ENCODE data around the gene CFAP210.
"Not testable (repeated sequence)": the region's sequence is repeated elsewhere in the genome, so short reads cannot be mapped to it uniquely, and the experiment has no call there.

The CFAP210 gene

GRCh38 chr2:169670215-169670651, 24.0 kb downstream of the CFAP210 start:
- no peak for DNase-seq

DNA sequence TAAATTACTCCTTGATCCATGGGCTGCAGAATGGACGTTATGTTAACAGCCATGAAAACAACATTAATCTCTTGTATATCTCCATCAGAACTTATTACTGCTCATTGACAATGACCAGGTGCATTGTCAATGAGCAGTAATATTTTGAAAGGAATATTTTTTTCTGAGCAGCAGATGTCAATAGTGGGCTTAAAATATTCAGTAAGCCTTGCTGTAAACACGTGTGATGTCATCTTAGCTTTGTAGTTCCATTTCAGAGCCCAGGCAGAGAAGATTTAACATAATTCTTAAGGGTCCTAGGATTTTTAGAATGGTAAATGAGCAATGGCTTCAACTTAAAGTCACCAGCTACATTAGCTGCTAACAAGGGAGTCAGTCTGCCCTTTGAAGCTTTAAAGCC, 26.6 kb downstream of the CFAP210 start:
- no peak for DNase-seq

DNA sequence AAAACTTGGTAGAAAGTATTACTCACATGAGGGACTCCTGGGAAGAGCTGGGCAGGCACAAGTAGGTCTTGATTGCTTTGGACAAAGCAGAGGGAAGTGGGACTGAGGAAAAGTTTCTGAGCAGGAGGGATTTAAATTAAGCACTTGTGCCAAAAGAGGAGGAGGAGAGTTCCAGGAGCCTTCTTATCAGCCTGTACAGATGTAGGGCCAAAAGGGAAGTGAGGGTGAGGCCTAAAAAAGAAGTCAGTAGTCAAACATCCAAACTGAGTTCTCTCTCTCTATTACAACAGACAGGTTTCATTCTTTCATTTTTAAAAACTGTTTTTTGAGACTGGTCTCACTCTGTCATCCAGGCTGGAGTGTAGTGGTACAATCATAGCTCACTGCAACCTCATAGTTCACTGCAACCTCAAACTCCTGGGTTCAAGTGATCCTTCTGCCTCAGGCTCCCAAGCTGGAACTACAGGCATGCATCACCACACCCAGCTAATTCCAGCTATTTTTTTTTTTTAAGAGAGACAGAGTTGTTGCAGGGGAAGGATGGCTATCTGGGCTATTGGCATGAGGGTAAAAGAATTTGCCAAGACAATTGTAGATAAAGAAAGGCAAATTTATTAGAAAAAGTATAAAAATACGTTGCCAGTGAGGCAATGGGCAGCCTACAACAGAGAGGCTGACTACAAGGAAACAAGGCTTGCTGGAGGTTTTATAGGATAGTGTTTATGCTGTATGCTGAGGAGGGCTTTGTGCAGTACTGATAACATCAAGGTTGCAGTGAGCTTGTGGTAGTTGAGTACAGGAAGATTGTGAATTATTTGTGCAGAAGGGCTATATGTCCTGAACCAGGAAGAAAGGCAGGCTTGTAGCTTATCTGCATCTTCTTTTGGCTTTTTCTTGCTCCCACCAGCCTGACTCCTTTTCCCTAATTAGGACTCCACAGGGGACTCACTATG, 29.0 kb downstream of the CFAP210 start:
- no peak for DNase-seq

GRCh38 chr2:169664600-169664977, 29.6 kb downstream of the CFAP210 start:
- no peak for DNase-seq

DNA sequence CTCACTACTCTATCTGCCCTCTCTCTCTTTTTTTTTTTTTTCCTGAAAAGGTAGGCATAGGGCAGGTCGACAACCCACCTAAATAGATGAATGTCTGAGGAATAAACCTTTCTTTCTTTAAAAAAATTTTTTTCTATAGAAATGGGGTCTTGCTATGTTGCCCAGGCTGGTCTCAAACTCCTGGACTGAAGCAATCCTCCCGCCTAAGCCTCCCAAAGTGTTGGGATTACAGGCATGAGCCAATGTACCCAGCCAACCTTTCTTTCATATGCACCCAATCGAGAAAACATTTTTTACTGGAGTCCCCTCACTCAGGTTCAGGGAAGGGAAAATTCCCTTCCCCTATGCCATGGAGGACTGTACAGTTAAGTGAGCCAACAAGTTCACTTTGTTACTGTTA, 31.0 kb downstream of the CFAP210 start:
- no peak for DNase-seq

DNA sequence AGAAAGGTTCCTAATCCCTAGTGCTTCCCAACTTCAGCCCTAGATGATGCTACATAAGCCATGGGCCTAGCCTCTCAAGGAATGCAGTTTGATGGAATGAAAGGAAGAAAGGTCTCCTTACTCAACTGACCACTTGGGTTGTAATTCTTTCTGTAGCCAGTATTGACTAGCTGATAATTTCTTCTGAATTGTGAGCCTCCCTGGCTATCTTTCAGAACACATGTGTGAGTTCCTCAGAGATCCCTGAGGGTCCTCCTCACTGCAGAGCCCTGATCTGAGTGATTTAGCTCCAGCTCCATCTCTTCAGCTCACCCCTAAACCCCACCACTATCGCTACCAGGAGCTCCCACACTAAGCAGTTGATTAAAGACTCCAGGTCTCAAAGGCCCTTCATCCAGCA, 31.5 kb downstream of the CFAP210 start:
- no peak for DNase-seq

DNA sequence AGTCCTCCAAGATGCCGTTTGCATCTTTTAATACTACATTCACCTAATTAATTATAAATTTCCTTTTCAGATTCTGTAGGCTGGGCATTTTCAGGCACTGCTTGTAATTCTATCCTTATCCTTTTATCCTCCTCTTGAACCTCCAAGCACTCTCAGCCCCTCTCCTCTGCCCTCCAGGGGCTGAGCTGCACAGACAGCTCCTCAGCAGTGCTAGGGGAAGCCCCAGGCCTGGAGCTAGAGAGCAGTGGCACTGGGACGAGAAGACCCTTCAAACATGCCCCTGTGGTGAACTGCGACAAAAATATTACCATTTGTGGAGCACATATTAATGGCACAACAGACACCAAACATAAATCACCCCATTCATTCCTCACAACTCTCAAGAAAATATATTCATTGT, 32.9 kb downstream of the CFAP210 start:
- no peak for DNase-seq

- no peak for DNase-seq
These were observed 34.9 kb downstream of the CFAP210 start for GRCh38 chr2:169659320-169659719.

DNA sequence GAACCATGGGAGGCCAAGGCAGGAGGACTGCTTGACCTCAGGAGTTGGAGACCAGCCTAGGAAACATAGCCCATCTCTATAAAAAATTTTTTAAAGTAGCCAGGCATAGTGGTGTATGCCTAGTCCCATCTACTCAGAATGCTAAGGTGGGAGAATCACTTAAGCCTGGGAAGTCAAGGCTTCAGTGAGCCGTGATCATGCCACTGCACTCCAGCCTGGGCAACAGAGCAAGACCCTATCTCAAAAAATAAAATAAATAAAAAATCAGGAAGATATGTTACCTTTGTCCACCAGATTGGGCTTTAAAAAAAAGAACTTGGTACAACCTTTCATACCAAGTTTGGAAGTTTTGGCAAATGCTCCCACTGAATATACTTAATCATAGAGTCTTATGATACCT, 35.3 kb downstream of the CFAP210 start:
- no peak for DNase-seq

- no peak for DNase-seq
These were observed 38.0 kb downstream of the CFAP210 start for GRCh38 chr2:169656164-169656563.

DNA sequence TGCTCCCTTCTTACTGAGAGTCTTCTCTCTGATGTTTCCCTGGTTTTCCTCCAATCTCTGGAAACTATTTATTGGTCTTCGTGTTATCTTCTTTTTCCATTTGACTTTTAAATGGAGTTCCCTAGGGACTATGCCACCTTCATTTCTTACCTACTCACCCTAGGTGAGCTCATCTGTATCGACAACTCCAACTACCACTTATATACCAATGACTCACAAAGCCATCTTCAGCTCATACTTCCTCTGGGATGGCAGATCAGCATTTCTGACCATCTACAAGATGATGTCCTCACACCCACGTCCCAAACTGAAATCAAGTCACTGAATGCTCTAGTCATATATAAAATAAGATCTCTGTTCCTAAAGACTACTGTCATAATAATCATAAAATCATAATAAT, 40.6 kb downstream of the CFAP210 start:
- DNase-seq: no peak

- DNase-seq: no peak
These were observed 44.9 kb downstream of the CFAP210 start for GRCh38 chr2:169649278-169649677.

DNA sequence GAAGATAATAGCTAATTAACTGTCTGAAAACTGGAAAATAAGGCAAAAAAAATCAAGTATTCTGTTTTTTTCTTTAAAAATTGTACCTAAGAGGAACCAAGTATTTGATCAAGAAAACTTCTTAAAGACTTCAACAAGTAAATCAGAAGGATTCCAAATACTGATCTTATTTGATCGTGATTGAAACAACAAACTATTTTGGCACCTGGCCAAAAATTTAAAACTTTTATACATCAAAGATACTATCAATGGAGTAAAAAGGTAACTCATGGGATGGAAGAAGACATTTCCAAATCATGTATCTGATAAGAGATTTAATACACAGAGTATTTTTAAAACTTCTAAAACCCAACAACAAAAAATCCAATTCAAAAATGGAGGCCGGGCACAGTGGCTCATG, 46.7 kb downstream of the CFAP210 start:
- DNase-seq: no peak

DNA sequence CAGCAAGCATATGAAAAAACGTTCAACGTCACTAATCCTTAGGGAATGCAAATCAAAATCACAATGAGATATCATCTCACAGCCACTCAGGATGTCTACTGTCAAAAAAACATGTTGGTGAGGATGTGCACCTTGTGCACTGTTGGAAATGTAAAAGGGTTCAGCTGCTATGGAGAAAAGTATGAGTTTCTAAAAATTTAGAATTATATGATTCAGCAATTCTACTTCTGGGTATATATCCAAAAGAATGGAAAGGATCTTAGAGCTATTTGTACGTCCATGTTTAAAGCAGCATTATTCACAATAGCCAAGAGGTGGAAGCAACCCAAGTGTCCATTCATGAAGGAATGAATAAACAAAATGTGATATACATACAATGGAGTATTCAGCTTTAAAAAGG, 50.0 kb downstream of the CFAP210 start:
- no peak for DNase-seq

GRCh38 chr2:169641464-169641863, 52.7 kb downstream of the CFAP210 start:
- no peak for DNase-seq

GRCh38 chr2:169640104-169640503, 54.1 kb downstream of the CFAP210 start:
- DNase-seq: no peak

GRCh38 chr2:169637620-169638019, 56.6 kb downstream of the CFAP210 start:
- DNase-seq: no peak

DNA sequence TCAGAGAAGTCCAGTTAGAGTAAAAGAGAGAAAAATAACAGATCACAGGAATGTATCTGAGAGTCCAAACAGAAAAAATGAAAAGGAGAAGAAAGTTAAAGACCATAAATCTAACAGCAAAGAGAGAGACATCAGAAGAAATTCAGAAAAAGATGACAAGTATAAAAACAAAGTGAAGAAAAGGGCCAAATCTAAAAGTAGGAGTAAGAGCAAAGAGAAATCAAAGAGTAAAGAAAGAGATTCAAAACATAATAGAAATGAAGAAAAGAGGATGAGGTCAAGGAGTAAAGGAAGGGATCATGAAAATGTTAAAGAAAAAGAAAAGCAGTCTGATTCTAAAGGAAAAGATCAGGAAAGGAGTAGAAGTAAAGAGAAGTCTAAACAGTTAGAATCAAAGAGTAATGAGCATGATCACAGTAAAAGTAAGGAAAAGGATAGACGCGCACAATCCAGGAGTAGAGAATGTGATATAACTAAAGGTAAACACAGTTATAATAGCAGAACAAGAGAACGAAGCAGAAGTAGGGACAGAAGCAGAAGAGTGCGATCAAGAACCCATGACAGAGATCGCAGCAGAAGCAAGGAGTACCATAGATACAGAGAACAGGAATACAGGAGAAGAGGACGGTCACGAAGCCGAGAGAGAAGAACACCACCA, 57.6 kb downstream of the CFAP210 start:
- DNase-seq: no peak

DNA sequence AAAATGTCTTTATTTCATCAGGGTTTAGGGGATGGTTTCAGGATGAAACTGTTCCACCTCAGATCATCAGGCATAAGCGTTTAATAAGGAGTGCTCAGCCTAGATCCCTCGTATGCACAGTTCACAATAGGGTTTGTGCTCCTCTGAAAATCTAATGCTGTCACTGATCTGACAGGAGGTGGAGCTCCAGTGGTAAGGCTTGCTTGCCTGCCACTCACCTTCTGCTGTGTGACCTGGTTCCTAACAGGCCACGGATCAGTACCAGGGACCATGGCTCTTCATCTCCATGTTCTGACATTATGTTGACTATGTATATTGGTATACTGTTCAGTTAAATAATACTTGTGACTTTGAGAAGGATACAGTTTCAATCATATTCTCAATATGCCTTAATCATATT, 68.4 kb downstream of the CFAP210 start:
- DNase-seq: no peak

DNA sequence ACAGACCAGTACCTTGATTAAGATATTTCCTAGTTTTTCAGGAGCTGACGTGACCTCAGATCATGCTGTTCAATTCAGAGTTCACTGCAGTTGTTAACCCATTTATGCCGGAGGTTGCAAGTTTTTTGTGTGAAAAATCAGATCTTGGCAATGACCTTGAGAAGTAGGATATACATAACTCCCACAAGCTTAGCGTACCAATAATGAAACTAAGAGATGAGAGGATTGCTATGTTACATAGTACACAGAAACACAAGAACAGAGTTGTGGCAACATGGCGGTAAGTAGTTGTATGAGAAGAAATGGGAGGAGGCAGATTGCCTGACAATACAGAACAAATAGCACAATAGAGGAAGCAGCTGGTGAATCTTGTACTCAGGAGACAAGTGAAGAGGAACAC, 71.0 kb downstream of the CFAP210 start:
- DNase-seq: no peak

DNA sequence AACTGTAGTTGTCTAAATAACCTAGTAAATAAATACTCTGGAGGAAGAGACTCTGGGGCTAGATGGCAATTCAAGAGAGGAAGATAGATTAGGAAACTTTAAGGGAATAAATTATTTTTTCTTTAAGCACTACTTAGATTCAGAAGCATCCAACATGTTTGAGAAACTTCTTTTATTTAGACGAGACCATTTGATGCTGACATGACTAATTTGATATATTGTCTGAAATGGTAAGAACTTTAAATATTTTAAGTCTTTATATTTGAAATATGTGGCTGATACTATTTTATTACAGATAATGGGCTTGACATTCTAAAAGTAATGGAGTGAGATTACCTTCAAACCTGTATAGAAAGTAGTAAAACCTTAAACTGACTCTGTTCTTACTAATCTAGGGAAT, 73.7 kb downstream of the CFAP210 start:
- no peak for DNase-seq

DNA sequence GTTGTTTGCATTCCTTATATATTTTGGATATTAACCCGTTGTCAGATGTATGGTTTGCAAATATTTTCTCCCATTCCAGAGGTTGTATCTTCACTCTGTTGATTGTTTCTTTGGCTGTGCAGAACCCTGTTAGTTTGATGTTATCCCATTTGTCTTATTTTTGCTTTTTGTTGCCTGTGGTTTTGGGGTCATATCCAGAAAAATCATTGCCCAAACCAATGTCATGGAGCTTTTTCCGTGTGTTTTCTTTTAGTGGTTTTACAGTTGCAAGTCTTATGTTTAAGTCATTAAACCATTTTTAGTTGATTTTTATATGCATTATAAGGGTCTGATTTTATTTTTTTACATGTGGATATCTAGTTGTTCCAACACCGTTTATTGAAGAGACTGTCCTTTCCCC, 74.3 kb downstream of the CFAP210 start:
- no peak for DNase-seq

DNA sequence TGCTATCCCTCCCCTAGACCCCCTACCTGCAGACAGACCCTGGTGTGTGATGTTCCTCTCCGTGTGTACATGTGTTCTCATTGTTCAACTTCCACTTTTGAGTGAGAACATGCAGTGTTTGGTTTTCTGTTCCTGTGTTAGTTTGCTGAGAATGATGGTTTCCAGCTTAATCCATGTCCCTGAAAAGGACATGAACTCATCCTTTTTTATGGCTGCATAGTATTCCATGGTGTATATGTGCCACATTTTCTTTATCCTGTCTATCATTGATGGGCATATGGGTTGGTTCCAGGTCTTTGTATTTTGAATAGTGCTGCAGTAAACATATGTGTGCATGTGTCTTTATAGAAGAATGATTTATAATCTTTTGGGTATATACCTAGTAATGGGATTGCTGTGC, 78.2 kb downstream of the CFAP210 start:
- DNase-seq: not testable (repeated sequence)

GRCh38 chr2:169613876-169614275, 80.3 kb downstream of the CFAP210 start:
- DNase-seq: no peak

All from stimulated activated CD4-positive, alpha-beta T cell treated with anti-CD3 and anti-CD28 coated beads, Interleukin-2, amount 100 ng/mL, for 24 hours (primary cell).